Activated CD4-positive, alpha-beta T cell treated with anti-CD3 and anti-CD28 coated beads for 4 hours (primary cell): ENCODE results near the gene CACNA2D4.
"Not testable (repeated sequence)": the region's sequence is repeated elsewhere in the genome, so short reads cannot be mapped to it uniquely, and the experiment has no call there.

Experiments
- DNase-seq, 2 donors: peaks; one replicate each; pipeline ENCODE4 v3.0.0-alpha.2; 2020

Gene CACNA2D4

GRCh38 chr12:1830401-1830845 is 88.0 kb downstream of the CACNA2D4 start:
- no peak for DNase-seq

GRCh38 chr12:1829306-1829900 is 89.0 kb downstream of the CACNA2D4 start:
- DNase-seq, result no peak

- no peak for DNase-seq
Measured at GRCh38 chr12:1828856-1829255, 89.6 kb downstream of the CACNA2D4 start.

- DNase-seq, result no peak
Measured at GRCh38 chr12:1827826-1828805, 90.3 kb downstream of the CACNA2D4 start.

- DNase-seq, result no peak
Measured at GRCh38 chr12:1826867-1827705, 91.4 kb downstream of the CACNA2D4 start.

- no peak for DNase-seq
Measured at GRCh38 chr12:1826401-1826800, 92.1 kb downstream of the CACNA2D4 start.

GRCh38 chr12:1825382-1826102 is 92.9 kb downstream of the CACNA2D4 start:
- no peak for DNase-seq

- DNase-seq, result no peak
Measured at GRCh38 chr12:1823237-1823636, 95.2 kb downstream of the CACNA2D4 start.

- DNase-seq, result no peak
Measured at GRCh38 chr12:1822699-1823098, 95.8 kb downstream of the CACNA2D4 start.

- DNase-seq, result no peak
Measured at GRCh38 chr12:1821805-1822204, 96.6 kb downstream of the CACNA2D4 start.

GRCh38 chr12:1820896-1821291 is 97.6 kb downstream of the CACNA2D4 start:
- DNase-seq, result no peak

- no peak for DNase-seq
Measured at GRCh38 chr12:1820191-1820895, 98.1 kb downstream of the CACNA2D4 start, which contains the start of gene LRTM2. Gene LRTM2, plus strand, starts transcription at chr12:1820565. Its CDS starts 7,584 bp downstream, at chr12:1828149.

- DNase-seq, result no peak
Measured at GRCh38 chr12:1819571-1819970, 98.9 kb downstream of the CACNA2D4 start.

- DNase-seq, result no peak
Measured at GRCh38 chr12:1819050-1819449, 99.4 kb downstream of the CACNA2D4 start.

GRCh38 chr12:1817928-1818327 is 100.5 kb downstream of the CACNA2D4 start:
- DNase-seq, result not testable (repeated sequence)

GRCh38 chr12:1816730-1817348 is 101.6 kb downstream of the CACNA2D4 start:
- no peak for DNase-seq

GRCh38 chr12:1815814-1816729 is 102.4 kb downstream of the CACNA2D4 start:
- DNase-seq, result no peak

GRCh38 chr12:1815108-1815507 is 103.3 kb downstream of the CACNA2D4 start:
- no peak for DNase-seq

- no peak for DNase-seq
Measured at GRCh38 chr12:1814266-1814665, 104.2 kb downstream of the CACNA2D4 start.
